ENCODE data around the gene MRO.

Gene MRO

DNA sequence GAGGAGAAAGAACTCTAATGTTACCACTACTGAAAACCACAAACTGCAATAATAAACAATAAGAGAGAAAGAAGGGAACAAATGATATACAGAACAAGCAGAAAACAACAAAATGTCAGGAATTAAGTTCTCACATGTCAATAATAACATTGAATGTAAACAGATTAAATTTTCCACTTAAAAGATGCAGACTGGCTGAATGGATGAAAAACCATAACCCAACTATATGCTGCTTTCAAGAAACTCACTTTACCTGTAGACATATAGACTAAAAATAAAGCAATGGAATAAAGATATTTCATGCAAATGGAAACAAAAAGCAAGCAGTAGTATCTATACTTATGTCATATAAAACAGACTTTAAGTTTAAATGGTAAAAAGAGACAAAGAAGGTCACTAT is 50.4 kb downstream of the MRO start:
- Histone ChIP-seq H3K9me3 (ENCODE audit: insufficient read depth, low read length) (peaks cover 44% of the 10 kb centered on the region), H3K27me3 (ENCODE audit: low read depth, low read length) (peaks cover 5% of the 10 kb centered on the region; the same call in 1 of the 2 replicates), H3K9ac (ENCODE audit: low read length) (no peak overlapping the region), H3K4me3 (ENCODE audit: low read length) (no peak overlapping the region), H3K4me2 (ENCODE audit: low read length) (no peak overlapping the region), H3K27ac (ENCODE audit: low read length) (no peak overlapping the region), H3K4me1 (ENCODE audit: low read length) (no peaks in the 10 kb centered on the region), H3K36me3 (replicated peaks; ENCODE audit: low read depth, low read length) (no peaks in the 10 kb centered on the region), H2AFZ (ENCODE audit: low read depth, low read length) (no peak overlapping the region), H4K20me1 (ENCODE audit: insufficient read depth, low read length) (no peaks in the 10 kb centered on the region), H3K79me2 (ENCODE audit: low read length) (no peaks in the 10 kb centered on the region)
- TF ChIP-seq, protein P1, sequence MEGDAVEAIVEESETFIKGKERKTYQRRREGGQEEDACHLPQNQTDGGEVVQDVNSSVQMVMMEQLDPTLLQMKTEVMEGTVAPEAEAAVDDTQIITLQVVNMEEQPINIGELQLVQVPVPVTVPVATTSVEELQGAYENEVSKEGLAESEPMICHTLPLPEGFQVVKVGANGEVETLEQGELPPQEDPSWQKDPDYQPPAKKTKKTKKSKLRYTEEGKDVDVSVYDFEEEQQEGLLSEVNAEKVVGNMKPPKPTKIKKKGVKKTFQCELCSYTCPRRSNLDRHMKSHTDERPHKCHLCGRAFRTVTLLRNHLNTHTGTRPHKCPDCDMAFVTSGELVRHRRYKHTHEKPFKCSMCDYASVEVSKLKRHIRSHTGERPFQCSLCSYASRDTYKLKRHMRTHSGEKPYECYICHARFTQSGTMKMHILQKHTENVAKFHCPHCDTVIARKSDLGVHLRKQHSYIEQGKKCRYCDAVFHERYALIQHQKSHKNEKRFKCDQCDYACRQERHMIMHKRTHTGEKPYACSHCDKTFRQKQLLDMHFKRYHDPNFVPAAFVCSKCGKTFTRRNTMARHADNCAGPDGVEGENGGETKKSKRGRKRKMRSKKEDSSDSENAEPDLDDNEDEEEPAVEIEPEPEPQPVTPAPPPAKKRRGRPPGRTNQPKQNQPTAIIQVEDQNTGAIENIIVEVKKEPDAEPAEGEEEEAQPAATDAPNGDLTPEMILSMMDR (IDR thresholded peaks at IDR 0.05; ENCODE audit: low read depth, low read length): no peak
- no peak for TF ChIP-seq EZH2phosphoT487 (IDR thresholded peaks at IDR 0.05; ENCODE audit: low read depth)

DNA sequence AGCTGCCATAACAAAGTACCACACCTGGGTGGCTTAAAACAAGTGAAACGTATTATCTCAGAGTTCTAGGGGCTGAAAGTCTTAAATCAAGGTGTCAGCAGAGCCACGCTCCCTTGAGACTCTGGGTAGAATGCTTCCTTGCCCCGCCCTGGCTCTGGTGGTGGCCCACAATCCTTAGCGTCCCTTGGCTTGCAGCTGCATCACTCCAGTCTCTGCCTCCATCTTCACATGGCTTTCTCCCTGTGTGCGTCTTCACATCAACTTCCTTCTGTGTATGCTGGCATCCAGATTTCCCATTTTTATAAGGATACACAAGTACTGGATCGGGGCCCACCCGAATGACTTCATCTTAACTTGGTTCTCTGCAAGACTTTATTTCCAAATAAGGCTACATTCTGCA is 62.5 kb downstream of the MRO start:
- Histone ChIP-seq H3K4me2 (ENCODE audit: low read length) (no peak overlapping the region), H3K4me3 (ENCODE audit: low read length) (no peak overlapping the region), H2AFZ (ENCODE audit: low read depth, low read length) (no peak overlapping the region), H3K36me3 (replicated peaks; ENCODE audit: low read depth, low read length) (no peaks in the 10 kb centered on the region), H3K9me3 (ENCODE audit: insufficient read depth, low read length) (no peaks in the 10 kb centered on the region), H4K20me1 (ENCODE audit: insufficient read depth, low read length) (no peaks in the 10 kb centered on the region), H3K79me2 (ENCODE audit: low read length) (no peaks in the 10 kb centered on the region), H3K9ac (ENCODE audit: low read length) (no peak overlapping the region), H3K4me1 (ENCODE audit: low read length) (no peaks in the 10 kb centered on the region), H3K27me3 (ENCODE audit: low read depth, low read length) (peaks cover 73% of the 10 kb centered on the region), H3K27ac (ENCODE audit: low read length) (no peak overlapping the region)
- TF ChIP-seq, protein P1 (IDR thresholded peaks at IDR 0.05; ENCODE audit: low read depth, low read length): no peak
- TF ChIP-seq EZH2phosphoT487 (IDR thresholded peaks at IDR 0.05; ENCODE audit: low read depth): no peak

DNA sequence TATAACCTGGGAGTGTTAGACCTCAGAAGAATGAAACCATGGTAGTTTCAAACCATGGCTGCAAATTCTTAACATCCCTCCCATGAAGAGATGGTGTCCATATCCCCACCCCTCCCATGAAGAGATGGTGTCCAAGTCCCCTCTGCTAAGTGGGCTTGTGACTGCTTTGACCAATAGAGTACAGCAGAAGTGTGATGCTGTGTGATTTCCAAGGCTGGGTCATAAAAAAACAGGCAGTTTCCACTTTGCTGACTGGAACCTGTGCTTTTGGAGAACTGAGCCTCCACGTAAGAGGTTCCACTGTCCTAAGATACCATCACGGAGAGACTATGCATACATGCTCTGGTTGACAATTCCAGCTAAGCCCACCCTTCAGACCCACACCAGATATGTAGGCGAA is 65.5 kb downstream of the MRO start:
- Histone ChIP-seq H3K79me2 (ENCODE audit: low read length) (no peaks in the 10 kb centered on the region), H2AFZ (ENCODE audit: low read depth, low read length) (no peak overlapping the region), H3K4me3 (ENCODE audit: low read length) (no peak overlapping the region), H3K27me3 (ENCODE audit: low read depth, low read length) (peaks cover 77% of the 10 kb centered on the region), H4K20me1 (ENCODE audit: insufficient read depth, low read length) (no peaks in the 10 kb centered on the region), H3K9ac (ENCODE audit: low read length) (no peak overlapping the region), H3K4me1 (ENCODE audit: low read length) (no peaks in the 10 kb centered on the region), H3K4me2 (ENCODE audit: low read length) (no peak overlapping the region), H3K36me3 (replicated peaks; ENCODE audit: low read depth, low read length) (no peaks in the 10 kb centered on the region), H3K27ac (ENCODE audit: low read length) (no peak overlapping the region), H3K9me3 (ENCODE audit: insufficient read depth, low read length) (no peaks in the 10 kb centered on the region)
- TF ChIP-seq, protein P1 (IDR thresholded peaks at IDR 0.05; ENCODE audit: low read depth, low read length): no peak
- no peak for TF ChIP-seq EZH2phosphoT487 (IDR thresholded peaks at IDR 0.05; ENCODE audit: low read depth)

DNA sequence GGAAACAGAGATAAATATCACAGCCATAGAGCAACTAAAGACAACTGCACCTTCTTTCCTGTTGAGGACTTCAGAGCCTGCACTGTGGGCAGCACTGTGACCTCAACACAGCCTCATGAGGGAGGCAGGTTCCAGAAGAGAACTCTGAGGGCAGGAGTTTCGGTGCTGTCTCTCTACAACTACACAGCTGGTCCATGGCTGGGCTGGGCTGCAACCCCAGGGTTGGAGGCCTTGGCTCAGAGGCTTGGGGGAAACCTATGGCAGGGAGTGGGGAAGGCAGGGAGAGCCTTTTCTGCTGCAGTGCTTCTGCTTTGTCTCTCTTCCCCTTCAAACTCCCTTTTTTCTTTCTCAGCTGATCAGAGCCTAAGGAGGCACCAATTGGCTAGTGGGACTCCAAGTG is 66.5 kb downstream of the MRO start:
- Histone ChIP-seq H3K9ac (ENCODE audit: low read length) (no peak overlapping the region), H3K79me2 (ENCODE audit: low read length) (no peaks in the 10 kb centered on the region), H3K4me1 (ENCODE audit: low read length) (no peaks in the 10 kb centered on the region), H3K9me3 (ENCODE audit: insufficient read depth, low read length) (no peaks in the 10 kb centered on the region), H2AFZ (ENCODE audit: low read depth, low read length) (no peak overlapping the region), H3K4me2 (ENCODE audit: low read length) (no peak overlapping the region), H3K27me3 (ENCODE audit: low read depth, low read length) (peaks cover 73% of the 10 kb centered on the region), H3K27ac (ENCODE audit: low read length) (no peak overlapping the region), H3K4me3 (ENCODE audit: low read length) (no peak overlapping the region), H3K36me3 (replicated peaks; ENCODE audit: low read depth, low read length) (no peaks in the 10 kb centered on the region), H4K20me1 (ENCODE audit: insufficient read depth, low read length) (no peaks in the 10 kb centered on the region)
- TF ChIP-seq EZH2phosphoT487 (IDR thresholded peaks at IDR 0.05; ENCODE audit: low read depth): no peak
- TF ChIP-seq, protein P1 (IDR thresholded peaks at IDR 0.05; ENCODE audit: low read depth, low read length): no peak
